ENCODE results near the gene PRKCB. TPM values are rescaled to one million over a fixed set of nuclear protein-coding genes. Genes with fewer than 3 reads are reported as not detected.

Gene PRKCB
- 10 to 100 TPM; 41.4 to 66.8 (median 63.3) TPM for total RNA-seq

GRCh38 chr16:23835390-23836077 lies at the start of gene PRKCB:
TSS of gene PRKCB (plus strand) at chr16:23835983.
- peaks cover 16% of the 10 kb centered on the region for H3K36me3 Mint-ChIP-seq (ENCODE audit: insufficient read depth)
- H3K27me3 Mint-ChIP-seq (ENCODE audit: low read depth), result no peaks in the 10 kb centered on the region
- DNase-seq (peak; percentile 88), ATAC-seq (peak; percentile 84 to 88)
- peaks cover 57% of the 10 kb centered on the region for H3K4me1 Mint-ChIP-seq (ENCODE audit: low read depth)
- peak within 1 kb of the TSS; percentile 97 for H3K4me3 Mint-ChIP-seq
- H3K9me3 Mint-ChIP-seq, result peaks cover 7% of the 10 kb centered on the region

- peaks cover 28% of the 10 kb centered on the region for H3K27me3 Mint-ChIP-seq (ENCODE audit: low read depth)
- DNase-seq, result no peak
- H3K4me3 Mint-ChIP-seq, result no peak overlapping the region
- H3K4me1 Mint-ChIP-seq (ENCODE audit: low read depth), result no peaks in the 10 kb centered on the region
- H3K9me3 Mint-ChIP-seq, result no peaks in the 10 kb centered on the region
- no peak for ATAC-seq
- no peaks in the 10 kb centered on the region for H3K36me3 Mint-ChIP-seq (ENCODE audit: insufficient read depth)
These were observed 48.7 kb upstream of the PRKCB start for GRCh38 chr16:23786964-23787561.

- H3K4me3 Mint-ChIP-seq, result no peak overlapping the region
- peaks cover 19% of the 10 kb centered on the region for H3K27me3 Mint-ChIP-seq (ENCODE audit: low read depth)
- DNase-seq (no peak), ATAC-seq (no peak)
- no peaks in the 10 kb centered on the region for H3K9me3 Mint-ChIP-seq
- no peaks in the 10 kb centered on the region for H3K4me1 Mint-ChIP-seq (ENCODE audit: low read depth)
- H3K36me3 Mint-ChIP-seq (ENCODE audit: insufficient read depth), result no peaks in the 10 kb centered on the region
These were observed 47.1 kb upstream of the PRKCB start for GRCh38 chr16:23788685-23789084.

GRCh38 chr16:23795378-23795777 lies 40.4 kb upstream of the PRKCB start:
- Mint-ChIP-seq H3K36me3 (ENCODE audit: insufficient read depth) (no peaks in the 10 kb centered on the region), H3K27me3 (ENCODE audit: low read depth) (no peaks in the 10 kb centered on the region), H3K9me3 (no peaks in the 10 kb centered on the region), H3K4me1 (ENCODE audit: low read depth) (no peaks in the 10 kb centered on the region), H3K4me3 (no peak overlapping the region)
- no peak for ATAC-seq
- no peak for DNase-seq

- H3K9me3 Mint-ChIP-seq, result no peaks in the 10 kb centered on the region
- no peaks in the 10 kb centered on the region for H3K27me3 Mint-ChIP-seq (ENCODE audit: low read depth)
- no peak overlapping the region for H3K4me3 Mint-ChIP-seq
- no peaks in the 10 kb centered on the region for H3K4me1 Mint-ChIP-seq (ENCODE audit: low read depth)
- no peaks in the 10 kb centered on the region for H3K36me3 Mint-ChIP-seq (ENCODE audit: insufficient read depth)
- no peak for DNase-seq
- ATAC-seq, result no peak
These were observed 38.8 kb upstream of the PRKCB start for GRCh38 chr16:23796941-23797340.

GRCh38 chr16:23801378-23801777 lies 34.4 kb upstream of the PRKCB start:
- Mint-ChIP-seq H3K9me3 (no peaks in the 10 kb centered on the region), H3K4me3 (no peak overlapping the region), H3K27me3 (ENCODE audit: low read depth) (no peaks in the 10 kb centered on the region), H3K4me1 (ENCODE audit: low read depth) (peaks cover 11% of the 10 kb centered on the region), H3K36me3 (ENCODE audit: insufficient read depth) (no peaks in the 10 kb centered on the region)
- DNase-seq (peak; percentile 79), ATAC-seq (peak; percentile 61 to 80)

GRCh38 chr16:23802776-23803175 lies 33.0 kb upstream of the PRKCB start:
- DNase-seq, result no peak
- Mint-ChIP-seq H3K36me3 (ENCODE audit: insufficient read depth) (no peaks in the 10 kb centered on the region), H3K4me1 (ENCODE audit: low read depth) (peaks cover 11% of the 10 kb centered on the region), H3K9me3 (no peaks in the 10 kb centered on the region), H3K4me3 (no peak overlapping the region), H3K27me3 (ENCODE audit: low read depth) (no peaks in the 10 kb centered on the region)
- ATAC-seq, result no peak

- Mint-ChIP-seq H3K4me3 (peak overlapping the region; percentile 17), H3K9me3 (no peaks in the 10 kb centered on the region), H3K4me1 (ENCODE audit: low read depth) (peaks cover 11% of the 10 kb centered on the region), H3K36me3 (ENCODE audit: insufficient read depth) (no peaks in the 10 kb centered on the region), H3K27me3 (ENCODE audit: low read depth) (no peaks in the 10 kb centered on the region)
- DNase-seq, result peak; percentile 69
- peak; percentile 86 to 87 for ATAC-seq
These were observed 32.1 kb upstream of the PRKCB start for GRCh38 chr16:23803591-23804123.

GRCh38 chr16:23807028-23807427 lies 28.8 kb upstream of the PRKCB start:
- no peak for DNase-seq
- no peaks in the 10 kb centered on the region for H3K27me3 Mint-ChIP-seq (ENCODE audit: low read depth)
- no peaks in the 10 kb centered on the region for H3K36me3 Mint-ChIP-seq (ENCODE audit: insufficient read depth)
- no peak for ATAC-seq
- H3K4me1 Mint-ChIP-seq (ENCODE audit: low read depth), result peaks cover 11% of the 10 kb centered on the region
- no peaks in the 10 kb centered on the region for H3K9me3 Mint-ChIP-seq
- H3K4me3 Mint-ChIP-seq, result no peak overlapping the region

GRCh38 chr16:23821467-23821866 lies 14.3 kb upstream of the PRKCB start:
- ATAC-seq, result no peak
- DNase-seq, result no peak
- Mint-ChIP-seq H3K4me1 (ENCODE audit: low read depth) (peaks cover 25% of the 10 kb centered on the region), H3K36me3 (ENCODE audit: insufficient read depth) (no peaks in the 10 kb centered on the region), H3K27me3 (ENCODE audit: low read depth) (peaks cover 3% of the 10 kb centered on the region), H3K9me3 (no peaks in the 10 kb centered on the region), H3K4me3 (no peak overlapping the region)

- Mint-ChIP-seq H3K27me3 (ENCODE audit: low read depth) (peaks cover 1% of the 10 kb centered on the region), H3K4me3 (no peak overlapping the region), H3K4me1 (ENCODE audit: low read depth) (peaks cover 31% of the 10 kb centered on the region), H3K36me3 (ENCODE audit: insufficient read depth) (no peaks in the 10 kb centered on the region), H3K9me3 (no peaks in the 10 kb centered on the region)
- no peak for ATAC-seq
- no peak for DNase-seq
These were observed 13.7 kb upstream of the PRKCB start for GRCh38 chr16:23821875-23822688.

GRCh38 chr16:23823475-23824384 lies 12.1 kb upstream of the PRKCB start:
- no peak overlapping the region for H3K4me3 Mint-ChIP-seq
- H3K4me1 Mint-ChIP-seq (ENCODE audit: low read depth), result peaks cover 43% of the 10 kb centered on the region
- DNase-seq (no peak), ATAC-seq (no peak)
- H3K9me3 Mint-ChIP-seq, result no peaks in the 10 kb centered on the region
- no peaks in the 10 kb centered on the region for H3K27me3 Mint-ChIP-seq (ENCODE audit: low read depth)
- no peaks in the 10 kb centered on the region for H3K36me3 Mint-ChIP-seq (ENCODE audit: insufficient read depth)

- DNase-seq (no peak), ATAC-seq (no peak)
- H3K4me3 Mint-ChIP-seq, result no peak overlapping the region
- H3K9me3 Mint-ChIP-seq, result no peaks in the 10 kb centered on the region
- H3K27me3 Mint-ChIP-seq (ENCODE audit: low read depth), result no peaks in the 10 kb centered on the region
- no peaks in the 10 kb centered on the region for H3K36me3 Mint-ChIP-seq (ENCODE audit: insufficient read depth)
- peaks cover 44% of the 10 kb centered on the region for H3K4me1 Mint-ChIP-seq (ENCODE audit: low read depth)
These were observed 10.9 kb upstream of the PRKCB start for GRCh38 chr16:23824909-23825308.

All from activated T-cell treated with anti-CD3 and anti-CD28 coated beads, Interleukin-2, amount 50 U/mL, for 4 hours (primary cell).